Nephron progenitor cell (in vitro differentiated cells): ENCODE data around the gene TRIM49D2.
"Not testable (repeated sequence)": the region's sequence is repeated elsewhere in the genome, so short reads cannot be mapped to it uniquely, and the experiment has no call there.

Experiments used
- DNase-seq: peaks from one replicate; pipeline ENCODE4 v3.0.0; 2021
- H3K27ac Mint-ChIP-seq: 2 replicates; pipeline ENCODE4 v1.8.0; 2021; ENCODE audit warnings: mild to moderate bottlenecking, moderate library complexity, mixed read lengths
- H3K27me3 Mint-ChIP-seq: 2 replicates; pipeline ENCODE4 v1.8.0; 2021; ENCODE audit warnings: mild to moderate bottlenecking, low read depth, mixed read lengths; ENCODE audit not compliant: poor library complexity
- H3K36me3 Mint-ChIP-seq: 2 replicates; pipeline ENCODE4 v1.8.0; 2021; ENCODE audit warnings: low read depth, mixed read lengths
- H3K4me1 Mint-ChIP-seq: 2 replicates; pipeline ENCODE4 v1.8.0; 2021; ENCODE audit warnings: mixed read lengths
- H3K4me3 Mint-ChIP-seq: 2 replicates; pipeline ENCODE4 v1.8.0; 2021; ENCODE audit warnings: mild to moderate bottlenecking, moderate library complexity, mixed read lengths
- H3K9me3 Mint-ChIP-seq: 2 replicates; pipeline ENCODE4 v1.8.0; 2021; ENCODE audit warnings: mild to moderate bottlenecking, moderate library complexity, mixed read lengths
- CTCF ChIP-seq: fragments of 200-600 bp; sonication (generic); IDR thresholded peaks from 2 replicates; pipeline ENCODE4 v1.5.0; 2021; ENCODE audit warnings: antibody characterized with exemption

TRIM49D2 gene, protein sequence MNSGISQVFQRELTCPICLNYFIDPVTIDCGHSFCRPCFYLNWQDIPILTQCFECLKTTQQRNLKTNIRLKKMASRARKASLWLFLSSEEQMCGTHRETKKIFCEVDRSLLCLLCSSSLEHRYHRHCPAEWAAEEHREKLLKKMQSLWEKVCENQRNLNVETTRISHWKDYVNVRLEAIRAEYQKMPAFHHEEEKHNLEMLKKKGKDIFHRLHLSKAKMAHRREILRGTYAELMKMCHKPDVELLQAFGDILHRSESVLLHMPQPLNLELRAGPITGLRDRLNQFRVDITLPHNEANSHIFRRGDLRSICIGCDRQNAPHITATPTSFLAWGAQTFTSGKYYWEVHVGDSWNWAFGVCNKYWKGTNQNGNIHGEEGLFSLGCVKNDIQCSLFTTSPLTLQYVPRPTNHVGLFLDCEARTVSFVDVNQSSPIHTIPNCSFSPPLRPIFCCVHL

GRCh38 chr11:89923764-89924163 is at the start of gene TRIM49D2:
TRIM49D2 (plus strand) TSS chr11:89924064; CDS start chr11:89926762, 2,698 bp downstream.
- H3K27me3 Mint-ChIP-seq, H3K36me3 Mint-ChIP-seq, H3K4me1 Mint-ChIP-seq, DNase-seq, H3K4me3 Mint-ChIP-seq, H3K27ac Mint-ChIP-seq, H3K9me3 Mint-ChIP-seq: not testable (repeated sequence)

- H3K4me3 Mint-ChIP-seq, H3K27ac Mint-ChIP-seq, DNase-seq, H3K9me3 Mint-ChIP-seq, H3K27me3 Mint-ChIP-seq, H3K4me1 Mint-ChIP-seq, H3K36me3 Mint-ChIP-seq: not testable (repeated sequence)
Observed at GRCh38 chr11:89877511-89877910, 46.4 kb upstream of the TRIM49D2 start.

- H3K4me1 Mint-ChIP-seq, DNase-seq, H3K9me3 Mint-ChIP-seq, H3K36me3 Mint-ChIP-seq, H3K27ac Mint-ChIP-seq, H3K4me3 Mint-ChIP-seq, H3K27me3 Mint-ChIP-seq: not testable (repeated sequence)
Observed at GRCh38 chr11:89893245-89893644, 30.6 kb upstream of the TRIM49D2 start.

GRCh38 chr11:89900809-89901208 is 23.1 kb upstream of the TRIM49D2 start:
- H3K36me3 Mint-ChIP-seq, H3K4me3 Mint-ChIP-seq, H3K4me1 Mint-ChIP-seq: not testable (repeated sequence)

DNA sequence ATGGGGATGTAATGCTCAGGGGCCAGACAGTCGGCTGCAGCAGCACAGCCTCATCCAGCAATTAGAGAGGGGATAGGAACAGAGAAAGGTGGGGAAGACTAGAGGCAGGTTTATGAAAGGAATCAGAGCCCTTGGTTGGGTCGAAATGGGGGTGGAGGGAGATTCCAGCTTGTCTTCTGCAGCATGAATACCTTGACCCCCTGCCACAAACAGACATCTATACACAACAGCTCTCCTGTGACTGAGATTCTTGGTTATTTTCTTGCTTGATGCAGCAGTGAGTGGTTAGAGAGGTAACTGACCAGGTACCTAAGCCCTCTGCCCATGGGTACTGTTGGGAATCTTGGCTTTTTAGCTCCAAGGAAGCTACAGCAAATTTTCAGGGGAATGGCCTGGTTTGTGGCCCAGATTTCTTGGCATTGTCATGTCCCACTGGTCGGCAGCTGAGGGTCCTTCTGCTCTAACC is 1.6 kb upstream of the TRIM49D2 start, which contains the start of gene TRIM49D1:
TSS of gene TRIM49D1 (minus strand) at position 51 of the 466 bp plus-strand sequence. CDS start 4,535 bp downstream, outside the sequence.
- no peaks in the 10 kb centered on the region for H3K27me3 Mint-ChIP-seq
- H3K4me3 Mint-ChIP-seq = no peak within 1 kb of the TSS
- no peak for TF ChIP-seq CTCF
- H3K36me3 Mint-ChIP-seq = no peaks in the 10 kb centered on the region
- H3K4me1 Mint-ChIP-seq = no peaks in the 10 kb centered on the region
- H3K27ac Mint-ChIP-seq = no peak within 1 kb of the TSS
- no peaks in the 10 kb centered on the region for H3K9me3 Mint-ChIP-seq
- DNase-seq = no peak

More at GRCh38 chr11:89900809-89901208, 23.1 kb upstream of the TRIM49D2 start:
- H3K27ac Mint-ChIP-seq, H3K9me3 Mint-ChIP-seq, DNase-seq, H3K27me3 Mint-ChIP-seq: not testable (repeated sequence)

- H3K36me3 Mint-ChIP-seq, H3K4me3 Mint-ChIP-seq, H3K27ac Mint-ChIP-seq, H3K4me1 Mint-ChIP-seq, DNase-seq, H3K27me3 Mint-ChIP-seq, H3K9me3 Mint-ChIP-seq: not testable (repeated sequence)
Observed at GRCh38 chr11:89960833-89961232, 37.0 kb downstream of the TRIM49D2 start.

GRCh38 chr11:89965737-89966136 is 41.9 kb downstream of the TRIM49D2 start, which contains the start of gene TRIM64:
TRIM64 (plus strand) TSS chr11:89966037; CDS start chr11:89968504, 2,467 bp downstream.
- DNase-seq, H3K4me1 Mint-ChIP-seq, H3K27ac Mint-ChIP-seq, H3K9me3 Mint-ChIP-seq, H3K36me3 Mint-ChIP-seq, H3K4me3 Mint-ChIP-seq, H3K27me3 Mint-ChIP-seq: not testable (repeated sequence)
